ENCODE measurements around the gene DNAJC11.

The DNAJC11 gene

DNA sequence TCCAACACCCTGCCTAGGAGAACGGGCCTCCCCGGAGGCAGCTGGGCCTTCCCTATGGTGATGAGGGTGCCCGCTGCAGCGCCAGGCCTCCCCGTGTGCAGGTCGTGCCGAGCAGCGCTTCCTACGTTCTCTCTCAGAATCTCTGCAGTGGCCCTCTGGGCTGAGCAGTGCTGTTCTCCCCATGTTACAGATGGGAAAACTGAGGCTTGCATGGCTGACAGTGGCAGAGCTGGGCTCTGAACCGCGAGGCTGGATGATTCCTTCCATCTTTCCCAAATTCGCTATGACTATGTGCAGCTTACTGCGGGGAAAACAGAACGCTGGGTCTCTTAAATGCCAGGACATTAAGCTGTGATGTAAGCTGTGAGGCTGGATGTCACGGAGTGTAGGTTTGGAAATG lies 107.8 kb downstream of the DNAJC11 start:
- ATAC-seq: no peak

DNA sequence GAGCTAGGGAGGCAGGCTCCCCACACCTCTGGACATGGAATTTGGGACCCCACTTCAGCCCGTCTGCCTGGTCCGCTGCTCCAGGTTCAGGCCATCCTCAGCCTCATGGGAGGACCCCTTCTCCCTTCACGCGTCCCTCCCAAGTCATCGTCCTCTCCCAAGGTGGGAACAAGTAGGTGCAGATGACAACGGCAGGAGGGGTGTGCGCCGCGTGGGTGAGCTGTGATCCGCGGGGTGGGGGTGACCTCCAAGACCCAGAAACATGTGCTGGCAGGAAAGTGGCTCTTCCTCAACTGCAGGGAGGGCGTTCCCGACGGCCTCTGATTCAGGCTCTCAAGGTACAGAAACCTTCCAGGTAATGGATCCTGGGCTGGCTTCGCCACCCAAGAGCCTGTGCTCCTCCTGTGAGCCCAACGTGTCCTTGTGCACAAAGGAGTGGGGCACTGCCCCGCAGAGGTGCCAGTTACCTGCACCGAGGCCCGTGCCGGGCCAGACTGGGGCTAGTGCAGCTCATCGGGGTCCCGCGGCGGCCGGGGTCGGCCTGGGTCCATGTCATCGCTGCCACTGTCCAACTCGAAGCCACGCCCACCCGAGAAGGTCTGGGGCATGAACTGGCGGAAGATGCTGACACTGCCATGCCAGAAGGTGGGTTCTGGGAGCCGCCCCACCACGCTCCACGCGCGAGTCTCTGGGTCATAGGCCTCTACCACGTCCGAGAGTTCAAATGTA lies 108.6 kb downstream of the DNAJC11 start:
- ATAC-seq: no peak
- TF ChIP-seq, protein P1, sequence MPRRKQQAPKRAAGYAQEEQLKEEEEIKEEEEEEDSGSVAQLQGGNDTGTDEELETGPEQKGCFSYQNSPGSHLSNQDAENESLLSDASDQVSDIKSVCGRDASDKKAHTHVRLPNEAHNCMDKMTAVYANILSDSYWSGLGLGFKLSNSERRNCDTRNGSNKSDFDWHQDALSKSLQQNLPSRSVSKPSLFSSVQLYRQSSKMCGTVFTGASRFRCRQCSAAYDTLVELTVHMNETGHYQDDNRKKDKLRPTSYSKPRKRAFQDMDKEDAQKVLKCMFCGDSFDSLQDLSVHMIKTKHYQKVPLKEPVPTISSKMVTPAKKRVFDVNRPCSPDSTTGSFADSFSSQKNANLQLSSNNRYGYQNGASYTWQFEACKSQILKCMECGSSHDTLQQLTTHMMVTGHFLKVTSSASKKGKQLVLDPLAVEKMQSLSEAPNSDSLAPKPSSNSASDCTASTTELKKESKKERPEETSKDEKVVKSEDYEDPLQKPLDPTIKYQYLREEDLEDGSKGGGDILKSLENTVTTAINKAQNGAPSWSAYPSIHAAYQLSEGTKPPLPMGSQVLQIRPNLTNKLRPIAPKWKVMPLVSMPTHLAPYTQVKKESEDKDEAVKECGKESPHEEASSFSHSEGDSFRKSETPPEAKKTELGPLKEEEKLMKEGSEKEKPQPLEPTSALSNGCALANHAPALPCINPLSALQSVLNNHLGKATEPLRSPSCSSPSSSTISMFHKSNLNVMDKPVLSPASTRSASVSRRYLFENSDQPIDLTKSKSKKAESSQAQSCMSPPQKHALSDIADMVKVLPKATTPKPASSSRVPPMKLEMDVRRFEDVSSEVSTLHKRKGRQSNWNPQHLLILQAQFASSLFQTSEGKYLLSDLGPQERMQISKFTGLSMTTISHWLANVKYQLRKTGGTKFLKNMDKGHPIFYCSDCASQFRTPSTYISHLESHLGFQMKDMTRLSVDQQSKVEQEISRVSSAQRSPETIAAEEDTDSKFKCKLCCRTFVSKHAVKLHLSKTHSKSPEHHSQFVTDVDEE (CRISPR knock-in tag; IDR thresholded peaks at IDR 0.05): no peak
- no peak for TF ChIP-seq ESRRG (CRISPR knock-in tag; IDR thresholded peaks at IDR 0.05)
- no peak for TF ChIP-seq ZFP30 (CRISPR knock-in tag; IDR thresholded peaks at IDR 0.05)
- no peak for TF ChIP-seq ARNTL (CRISPR knock-in tag; IDR thresholded peaks at IDR 0.05; ENCODE audit: borderline replicate concordance, low read depth)
- no peak for TF ChIP-seq ZC3H10 (CRISPR knock-in tag; IDR thresholded peaks at IDR 0.05)
- no peak for TF ChIP-seq PPARA (CRISPR knock-in tag; IDR thresholded peaks at IDR 0.05; ENCODE audit: borderline replicate concordance)
- no peak for TF ChIP-seq RARB (CRISPR knock-in tag; IDR thresholded peaks at IDR 0.05)
- no peak for TF ChIP-seq ZNF70 (CRISPR knock-in tag; IDR thresholded peaks at IDR 0.05)
- no peak for TF ChIP-seq TOX (CRISPR knock-in tag; IDR thresholded peaks at IDR 0.05; ENCODE audit: borderline replicate concordance)
- no peak for TF ChIP-seq OSR1 (CRISPR knock-in tag; IDR thresholded peaks at IDR 0.05)
- TF ChIP-seq GLIS3 (CRISPR knock-in tag; IDR thresholded peaks at IDR 0.05): no peak
- no peak for TF ChIP-seq CSDC2 (CRISPR knock-in tag; IDR thresholded peaks at IDR 0.05)
- no peak for TF ChIP-seq ZNF8 (CRISPR knock-in tag; IDR thresholded peaks at IDR 0.05)
- no peak for TF ChIP-seq ISL1 (CRISPR knock-in tag; IDR thresholded peaks at IDR 0.05)
- no peak for TF ChIP-seq ZNF565 (CRISPR knock-in tag; conservative IDR thresholded peaks at IDR 0.05; ENCODE audit: low read depth)
- TF ChIP-seq BACH2 (CRISPR knock-in tag; IDR thresholded peaks at IDR 0.05; ENCODE audit: borderline replicate concordance): no peak

More for the DNA sequence above, 107.8 kb downstream of the DNAJC11 start:
- no peak for TF ChIP-seq PPARA (CRISPR knock-in tag; IDR thresholded peaks at IDR 0.05; ENCODE audit: borderline replicate concordance)
- TF ChIP-seq ESRRG (CRISPR knock-in tag; IDR thresholded peaks at IDR 0.05): no peak
- no peak for TF ChIP-seq TOX (CRISPR knock-in tag; IDR thresholded peaks at IDR 0.05; ENCODE audit: borderline replicate concordance)
- no peak for TF ChIP-seq ARNTL (CRISPR knock-in tag; IDR thresholded peaks at IDR 0.05; ENCODE audit: borderline replicate concordance, low read depth)
- no peak for TF ChIP-seq ZNF565 (CRISPR knock-in tag; conservative IDR thresholded peaks at IDR 0.05; ENCODE audit: low read depth)
- no peak for TF ChIP-seq ZFP3 (CRISPR knock-in tag; IDR thresholded peaks at IDR 0.05)
- TF ChIP-seq BACH2 (CRISPR knock-in tag; IDR thresholded peaks at IDR 0.05; ENCODE audit: borderline replicate concordance): no peak
- TF ChIP-seq, protein P2, sequence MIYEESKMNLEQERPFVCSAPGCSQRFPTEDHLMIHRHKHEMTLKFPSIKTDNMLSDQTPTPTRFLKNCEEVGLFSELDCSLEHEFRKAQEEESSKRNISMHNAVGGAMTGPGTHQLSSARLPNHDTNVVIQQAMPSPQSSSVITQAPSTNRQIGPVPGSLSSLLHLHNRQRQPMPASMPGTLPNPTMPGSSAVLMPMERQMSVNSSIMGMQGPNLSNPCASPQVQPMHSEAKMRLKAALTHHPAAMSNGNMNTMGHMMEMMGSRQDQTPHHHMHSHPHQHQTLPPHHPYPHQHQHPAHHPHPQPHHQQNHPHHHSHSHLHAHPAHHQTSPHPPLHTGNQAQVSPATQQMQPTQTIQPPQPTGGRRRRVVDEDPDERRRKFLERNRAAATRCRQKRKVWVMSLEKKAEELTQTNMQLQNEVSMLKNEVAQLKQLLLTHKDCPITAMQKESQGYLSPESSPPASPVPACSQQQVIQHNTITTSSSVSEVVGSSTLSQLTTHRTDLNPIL (CRISPR knock-in tag; IDR thresholded peaks at IDR 0.05; ENCODE audit: low read depth): no peak
- no peak for TF ChIP-seq ZNF8 (CRISPR knock-in tag; IDR thresholded peaks at IDR 0.05)
- TF ChIP-seq ZC3H10 (CRISPR knock-in tag; IDR thresholded peaks at IDR 0.05): no peak
- TF ChIP-seq ZFP30 (CRISPR knock-in tag; IDR thresholded peaks at IDR 0.05): no peak
- TF ChIP-seq, protein P3, sequence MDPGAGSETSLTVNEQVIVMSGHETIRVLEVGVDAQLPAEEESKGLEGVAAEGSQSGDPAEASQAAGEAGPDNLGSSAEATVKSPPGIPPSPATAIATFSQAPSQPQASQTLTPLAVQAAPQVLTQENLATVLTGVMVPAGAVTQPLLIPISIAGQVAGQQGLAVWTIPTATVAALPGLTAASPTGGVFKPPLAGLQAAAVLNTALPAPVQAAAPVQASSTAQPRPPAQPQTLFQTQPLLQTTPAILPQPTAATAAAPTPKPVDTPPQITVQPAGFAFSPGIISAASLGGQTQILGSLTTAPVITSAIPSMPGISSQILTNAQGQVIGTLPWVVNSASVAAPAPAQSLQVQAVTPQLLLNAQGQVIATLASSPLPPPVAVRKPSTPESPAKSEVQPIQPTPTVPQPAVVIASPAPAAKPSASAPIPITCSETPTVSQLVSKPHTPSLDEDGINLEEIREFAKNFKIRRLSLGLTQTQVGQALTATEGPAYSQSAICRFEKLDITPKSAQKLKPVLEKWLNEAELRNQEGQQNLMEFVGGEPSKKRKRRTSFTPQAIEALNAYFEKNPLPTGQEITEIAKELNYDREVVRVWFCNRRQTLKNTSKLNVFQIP (CRISPR knock-in tag; IDR thresholded peaks at IDR 0.05; ENCODE audit: borderline replicate concordance, low read depth): no peak
- TF ChIP-seq, protein P4, sequence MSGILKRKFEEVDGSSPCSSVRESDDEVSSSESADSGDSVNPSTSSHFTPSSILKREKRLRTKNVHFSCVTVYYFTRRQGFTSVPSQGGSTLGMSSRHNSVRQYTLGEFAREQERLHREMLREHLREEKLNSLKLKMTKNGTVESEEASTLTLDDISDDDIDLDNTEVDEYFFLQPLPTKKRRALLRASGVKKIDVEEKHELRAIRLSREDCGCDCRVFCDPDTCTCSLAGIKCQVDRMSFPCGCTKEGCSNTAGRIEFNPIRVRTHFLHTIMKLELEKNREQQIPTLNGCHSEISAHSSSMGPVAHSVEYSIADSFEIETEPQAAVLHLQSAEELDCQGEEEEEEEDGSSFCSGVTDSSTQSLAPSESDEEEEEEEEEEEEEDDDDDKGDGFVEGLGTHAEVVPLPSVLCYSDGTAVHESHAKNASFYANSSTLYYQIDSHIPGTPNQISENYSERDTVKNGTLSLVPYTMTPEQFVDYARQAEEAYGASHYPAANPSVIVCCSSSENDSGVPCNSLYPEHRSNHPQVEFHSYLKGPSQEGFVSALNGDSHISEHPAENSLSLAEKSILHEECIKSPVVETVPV (CRISPR knock-in tag; IDR thresholded peaks at IDR 0.05): no peak
- TF ChIP-seq OSR1 (CRISPR knock-in tag; IDR thresholded peaks at IDR 0.05): no peak
- no peak for TF ChIP-seq ISL1 (CRISPR knock-in tag; IDR thresholded peaks at IDR 0.05)
- TF ChIP-seq RARB (CRISPR knock-in tag; IDR thresholded peaks at IDR 0.05): no peak
- TF ChIP-seq CSDC2 (CRISPR knock-in tag; IDR thresholded peaks at IDR 0.05): no peak

DNA sequence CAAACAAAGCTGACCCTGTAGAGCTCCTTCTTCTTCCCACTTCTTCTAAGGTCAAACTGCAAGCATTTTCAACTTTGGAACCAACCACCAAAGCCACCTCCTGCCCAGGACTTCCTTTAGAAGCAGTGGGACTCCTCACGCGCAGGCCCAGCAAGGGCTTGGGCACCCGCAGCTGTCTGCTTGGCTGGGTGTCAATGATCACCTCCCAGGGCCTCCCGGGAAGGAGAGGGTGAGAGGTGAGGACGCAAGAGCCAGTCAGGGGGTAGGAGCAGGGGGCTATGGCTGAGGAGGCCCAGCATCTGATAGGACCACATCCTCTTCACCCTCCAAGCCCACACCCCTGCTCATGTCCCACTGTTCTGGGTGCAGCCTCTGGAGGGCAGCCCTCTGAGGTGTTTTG lies 109.2 kb downstream of the DNAJC11 start:
- ATAC-seq: no peak
- TF ChIP-seq GLIS3 (CRISPR knock-in tag; IDR thresholded peaks at IDR 0.05) (no peak), CSDC2 (CRISPR knock-in tag; IDR thresholded peaks at IDR 0.05) (no peak), TOX (CRISPR knock-in tag; IDR thresholded peaks at IDR 0.05; ENCODE audit: borderline replicate concordance) (no peak), ZFP3 (CRISPR knock-in tag; IDR thresholded peaks at IDR 0.05) (no peak), ZNF565 (CRISPR knock-in tag; conservative IDR thresholded peaks at IDR 0.05; ENCODE audit: low read depth) (no peak)
